Upper lobe of right lung (tissue), 1 donor: ENCODE measurements around the gene NR2C2. TPM values are rescaled to one million over a fixed set of nuclear protein-coding genes. Genes with fewer than 3 reads are reported as not detected.

Source experiments
- ATAC-seq: fragments of 200-7000 bp; cut with Tn5 transposase; one replicate; pipeline ENCODE4 v1.9.1; 2020; ENCODE audit warnings: mild to moderate bottlenecking, moderate library complexity
- DNase-seq: peaks from one replicate; pipeline ENCODE4 v3.0.0-alpha.2; 2020
- H3K27ac ChIP-seq: fragments of 200-600 bp; one replicate; pipeline ENCODE4 v1.8.0; 2022
- H3K27me3 ChIP-seq: fragments of 200-600 bp; one replicate; pipeline ENCODE4 v1.8.0; 2022; ENCODE audit warnings: mild to moderate bottlenecking
- H3K36me3 ChIP-seq: fragments of 200-600 bp; one replicate; pipeline ENCODE4 v1.8.0; 2022
- H3K4me1 ChIP-seq: fragments of 200-600 bp; one replicate; pipeline ENCODE4 v1.8.0; 2022
- H3K4me3 ChIP-seq: fragments of 200-600 bp; one replicate; pipeline ENCODE4 v1.8.0; 2022; ENCODE audit warnings: mild to moderate bottlenecking
- H3K9me3 ChIP-seq: fragments of 200-600 bp; one replicate; pipeline ENCODE4 v1.8.0; 2022
- CTCF ChIP-seq: fragments of 200-600 bp; IDR thresholded peaks from one replicate; pipeline ENCODE4 v1.8.0; 2022; ENCODE audit warnings: antibody characterized with exemption
- intact Hi-C: fragments of 100-400 bp; cut with DNase I; formaldehyde crosslinking; loops from one replicate; pipeline ENCODE4 v1.11.0; 2022
- total RNA-seq: library from RNA; stranded (reverse); fragmentation: NEBNext Ultra II Directional; extraction: Animal tissue kit (Norgen Biotek cat#: 25700); gene quantifications from one replicate; pipeline ENCODE4 v1.2.1, GENCODE V29; 2021
- donor health status: DM: no; HTN: yes; CAD: no; lungs with severe emphysema.

NR2C2 gene
- total RNA-seq, 1 donor from 2014 or later: 52.5 TPM

- no peak for TF ChIP-seq CTCF
- DNase-seq (no peak), ATAC-seq (no peak)
- Histone ChIP-seq H3K36me3 (peaks cover 34% of the 10 kb centered on the region), H3K4me3 (no peak overlapping the region), H3K27me3 (no peaks in the 10 kb centered on the region), H3K4me1 (no peaks in the 10 kb centered on the region), H3K9me3 (no peaks in the 10 kb centered on the region), H3K27ac (no peak overlapping the region)
- intact Hi-C loops: no loop called here
Observed at GRCh38 chr3:15069441-15069840, 122.1 kb downstream of the NR2C2 start.

- H3K4me3 ChIP-seq: no peak overlapping the region
- no peaks in the 10 kb centered on the region for H3K9me3 ChIP-seq
- no peak for ATAC-seq
- no peaks in the 10 kb centered on the region for H3K27me3 ChIP-seq
- intact Hi-C loops: no loop called here
- no peaks in the 10 kb centered on the region for H3K4me1 ChIP-seq
- peaks cover 57% of the 10 kb centered on the region for H3K36me3 ChIP-seq
- TF ChIP-seq CTCF: no peak
- no peak for DNase-seq
- no peak overlapping the region for H3K27ac ChIP-seq
Observed at GRCh38 chr3:15071699-15072098, 124.3 kb downstream of the NR2C2 start.

- Histone ChIP-seq H3K36me3 (peaks cover 83% of the 10 kb centered on the region), H3K4me3 (no peak overlapping the region), H3K9me3 (no peaks in the 10 kb centered on the region), H3K4me1 (no peaks in the 10 kb centered on the region), H3K27me3 (no peaks in the 10 kb centered on the region), H3K27ac (no peak overlapping the region)
- DNase-seq (no peak), ATAC-seq (peak; percentile 39)
- TF ChIP-seq CTCF: no peak
- intact Hi-C loops: no loop called here
Observed at GRCh38 chr3:15074500-15074899, 127.1 kb downstream of the NR2C2 start.

GRCh38 chr3:15079091-15079490 lies 131.7 kb downstream of the NR2C2 start:
- no peaks in the 10 kb centered on the region for H3K27me3 ChIP-seq
- DNase-seq: no peak
- H3K4me3 ChIP-seq: no peak overlapping the region
- TF ChIP-seq CTCF: no peak
- no peak for ATAC-seq
- peaks cover 99% of the 10 kb centered on the region for H3K36me3 ChIP-seq
- intact Hi-C loops: no loop called here
- no peaks in the 10 kb centered on the region for H3K9me3 ChIP-seq
- H3K27ac ChIP-seq: no peak overlapping the region
- H3K4me1 ChIP-seq: peaks cover 14% of the 10 kb centered on the region

- no peak for TF ChIP-seq CTCF
- intact Hi-C loops: no loop called here
- H3K4me3 ChIP-seq: no peak overlapping the region
- DNase-seq (peak; percentile 74), ATAC-seq (peak; percentile 96)
- peaks cover 14% of the 10 kb centered on the region for H3K4me1 ChIP-seq
- H3K9me3 ChIP-seq: no peaks in the 10 kb centered on the region
- H3K27ac ChIP-seq: peak overlapping the region; percentile 74
- H3K36me3 ChIP-seq: peaks cover 97% of the 10 kb centered on the region
- H3K27me3 ChIP-seq: no peaks in the 10 kb centered on the region
Observed at GRCh38 chr3:15081960-15082664, 134.7 kb downstream of the NR2C2 start.

GRCh38 chr3:15083252-15083651 lies 135.9 kb downstream of the NR2C2 start:
- intact Hi-C loops: no loop called here
- H3K27ac ChIP-seq: peak overlapping the region; percentile 74
- H3K27me3 ChIP-seq: no peaks in the 10 kb centered on the region
- TF ChIP-seq CTCF: no peak
- H3K36me3 ChIP-seq: peaks cover 96% of the 10 kb centered on the region
- DNase-seq: no peak
- ATAC-seq: no peak
- H3K4me3 ChIP-seq: no peak overlapping the region
- no peaks in the 10 kb centered on the region for H3K9me3 ChIP-seq
- H3K4me1 ChIP-seq: peaks cover 14% of the 10 kb centered on the region
